Measurements from ENCODE around the gene GPLD1. TPM values are rescaled to one million over a fixed set of nuclear protein-coding genes. Genes with fewer than 3 reads are reported as not detected.

Gene GPLD1
- total and polyA plus RNA-seq, 9 of the 15 experiments (the other 6 are each of a cell fraction or from before 2014, with no cell fraction given), result 0.11 to 1.3 (median 0.82) TPM

DNA sequence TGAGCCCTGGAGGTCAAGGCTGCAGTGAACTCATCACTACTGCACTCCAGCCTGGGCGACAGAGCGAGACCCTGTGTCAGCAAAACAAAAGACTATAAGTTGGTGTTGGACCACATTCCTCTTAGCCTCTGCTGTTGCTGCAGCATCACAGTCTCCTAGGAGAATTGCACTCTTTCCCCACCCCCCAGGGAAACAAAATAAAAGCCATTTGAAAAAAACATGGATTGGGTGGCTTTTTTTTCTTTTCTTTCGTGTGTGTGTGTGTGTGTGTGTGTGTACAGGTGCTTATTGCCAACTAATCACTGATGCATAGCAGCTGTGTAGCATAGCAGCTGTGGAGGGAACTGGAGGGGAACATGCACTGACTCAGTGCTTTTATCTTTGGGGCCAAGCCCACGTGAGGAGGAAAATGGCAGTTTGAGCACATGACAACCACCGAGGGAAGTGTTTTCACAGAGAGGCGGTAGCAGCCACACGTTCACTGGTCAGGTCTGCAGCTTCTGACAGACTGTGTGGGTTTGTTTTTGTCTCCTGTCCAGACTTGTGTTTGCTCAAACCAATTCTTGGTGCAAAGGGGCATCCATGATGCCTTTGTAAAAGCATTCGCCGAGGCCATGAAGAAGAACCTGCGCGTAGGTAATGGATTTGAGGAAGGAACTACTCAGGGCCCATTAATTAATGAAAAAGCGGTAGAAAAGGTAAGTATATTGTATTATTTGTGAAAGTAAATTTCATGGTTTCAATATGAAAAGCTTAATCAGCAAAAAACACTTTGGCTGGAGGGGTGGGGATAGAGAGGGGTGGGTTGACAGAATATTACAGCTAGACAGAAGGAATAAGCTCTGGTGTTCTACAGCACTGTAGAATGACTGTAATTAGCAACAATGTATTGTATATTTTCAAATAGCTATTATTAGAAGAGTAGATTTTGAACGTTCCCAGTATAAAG is 33.1 kb upstream of the GPLD1 start (continued):
- TF ChIP-seq PHF8 (IDR thresholded peaks at IDR 0.05; ENCODE audit: borderline replicate concordance, low read length) (no peak), CCNT2 (IDR thresholded peaks at IDR 0.05; ENCODE audit: borderline replicate concordance, extremely low read depth, insufficient read length, low read depth, low read length) (no peak), SRSF9 (IDR thresholded peaks at IDR 0.05; ENCODE audit: borderline replicate concordance, low read depth, low read length) (no peak), ETV6 (IDR thresholded peaks at IDR 0.05; ENCODE audit: borderline replicate concordance in 1 of 2, low read depth in 2 of 2, low read length in 1 of 2) (no peak), ETV6 (CRISPR knock-in tag; IDR thresholded peaks at IDR 0.05; ENCODE audit: borderline replicate concordance) (no peak), PCBP2 (IDR thresholded peaks at IDR 0.05; ENCODE audit: low read depth, low read length, poor library complexity, severe bottlenecking) (no peak), MAFG (tag; conservative IDR thresholded peaks at IDR 0.05) (peak; percentile 86), SRF (CRISPR knock-in tag; IDR thresholded peaks at IDR 0.05) (no peak), NBN (IDR thresholded peaks at IDR 0.05; ENCODE audit: low read depth) (no peak), SMAD3 (CRISPR knock-in tag; conservative IDR thresholded peaks at IDR 0.05) (0 out of 2 replicates have a peak, but pooled peaks have one; percentile 40), ZSCAN29 (IDR thresholded peaks at IDR 0.05) (no peak)
- TF ChIP-seq, protein P1, sequence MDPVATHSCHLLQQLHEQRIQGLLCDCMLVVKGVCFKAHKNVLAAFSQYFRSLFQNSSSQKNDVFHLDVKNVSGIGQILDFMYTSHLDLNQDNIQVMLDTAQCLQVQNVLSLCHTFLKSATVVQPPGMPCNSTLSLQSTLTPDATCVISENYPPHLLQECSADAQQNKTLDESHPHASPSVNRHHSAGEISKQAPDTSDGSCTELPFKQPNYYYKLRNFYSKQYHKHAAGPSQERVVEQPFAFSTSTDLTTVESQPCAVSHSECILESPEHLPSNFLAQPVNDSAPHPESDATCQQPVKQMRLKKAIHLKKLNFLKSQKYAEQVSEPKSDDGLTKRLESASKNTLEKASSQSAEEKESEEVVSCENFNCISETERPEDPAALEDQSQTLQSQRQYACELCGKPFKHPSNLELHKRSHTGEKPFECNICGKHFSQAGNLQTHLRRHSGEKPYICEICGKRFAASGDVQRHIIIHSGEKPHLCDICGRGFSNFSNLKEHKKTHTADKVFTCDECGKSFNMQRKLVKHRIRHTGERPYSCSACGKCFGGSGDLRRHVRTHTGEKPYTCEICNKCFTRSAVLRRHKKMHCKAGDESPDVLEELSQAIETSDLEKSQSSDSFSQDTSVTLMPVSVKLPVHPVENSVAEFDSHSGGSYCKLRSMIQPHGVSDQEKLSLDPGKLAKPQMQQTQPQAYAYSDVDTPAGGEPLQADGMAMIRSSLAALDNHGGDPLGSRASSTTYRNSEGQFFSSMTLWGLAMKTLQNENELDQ (CRISPR knock-in tag; IDR thresholded peaks at IDR 0.05; ENCODE audit: borderline replicate concordance), result no peak
- TF ChIP-seq, protein P2, sequence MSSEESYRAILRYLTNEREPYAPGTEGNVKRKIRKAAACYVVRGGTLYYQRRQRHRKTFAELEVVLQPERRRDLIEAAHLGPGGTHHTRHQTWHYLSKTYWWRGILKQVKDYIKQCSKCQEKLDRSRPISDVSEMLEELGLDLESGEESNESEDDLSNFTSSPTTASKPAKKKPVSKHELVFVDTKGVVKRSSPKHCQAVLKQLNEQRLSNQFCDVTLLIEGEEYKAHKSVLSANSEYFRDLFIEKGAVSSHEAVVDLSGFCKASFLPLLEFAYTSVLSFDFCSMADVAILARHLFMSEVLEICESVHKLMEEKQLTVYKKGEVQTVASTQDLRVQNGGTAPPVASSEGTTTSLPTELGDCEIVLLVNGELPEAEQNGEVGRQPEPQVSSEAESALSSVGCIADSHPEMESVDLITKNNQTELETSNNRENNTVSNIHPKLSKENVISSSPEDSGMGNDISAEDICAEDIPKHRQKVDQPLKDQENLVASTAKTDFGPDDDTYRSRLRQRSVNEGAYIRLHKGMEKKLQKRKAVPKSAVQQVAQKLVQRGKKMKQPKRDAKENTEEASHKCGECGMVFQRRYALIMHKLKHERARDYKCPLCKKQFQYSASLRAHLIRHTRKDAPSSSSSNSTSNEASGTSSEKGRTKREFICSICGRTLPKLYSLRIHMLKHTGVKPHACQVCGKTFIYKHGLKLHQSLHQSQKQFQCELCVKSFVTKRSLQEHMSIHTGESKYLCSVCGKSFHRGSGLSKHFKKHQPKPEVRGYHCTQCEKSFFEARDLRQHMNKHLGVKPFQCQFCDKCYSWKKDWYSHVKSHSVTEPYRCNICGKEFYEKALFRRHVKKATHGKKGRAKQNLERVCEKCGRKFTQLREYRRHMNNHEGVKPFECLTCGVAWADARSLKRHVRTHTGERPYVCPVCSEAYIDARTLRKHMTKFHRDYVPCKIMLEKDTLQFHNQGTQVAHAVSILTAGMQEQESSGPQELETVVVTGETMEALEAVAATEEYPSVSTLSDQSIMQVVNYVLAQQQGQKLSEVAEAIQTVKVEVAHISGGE (CRISPR knock-in tag; IDR thresholded peaks at IDR 0.05), result 0 out of 6 replicates have a peak, but pooled peaks of 1 of the 3 experiments have one; percentile 39
- TF ChIP-seq, protein P3, sequence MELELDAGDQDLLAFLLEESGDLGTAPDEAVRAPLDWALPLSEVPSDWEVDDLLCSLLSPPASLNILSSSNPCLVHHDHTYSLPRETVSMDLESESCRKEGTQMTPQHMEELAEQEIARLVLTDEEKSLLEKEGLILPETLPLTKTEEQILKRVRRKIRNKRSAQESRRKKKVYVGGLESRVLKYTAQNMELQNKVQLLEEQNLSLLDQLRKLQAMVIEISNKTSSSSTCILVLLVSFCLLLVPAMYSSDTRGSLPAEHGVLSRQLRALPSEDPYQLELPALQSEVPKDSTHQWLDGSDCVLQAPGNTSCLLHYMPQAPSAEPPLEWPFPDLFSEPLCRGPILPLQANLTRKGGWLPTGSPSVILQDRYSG (tag; conservative IDR thresholded peaks at IDR 0.05; ENCODE audit: low read depth), result peak; percentile 86; the same call in 1 of the 2 replicates
- TF ChIP-seq, protein P4, sequence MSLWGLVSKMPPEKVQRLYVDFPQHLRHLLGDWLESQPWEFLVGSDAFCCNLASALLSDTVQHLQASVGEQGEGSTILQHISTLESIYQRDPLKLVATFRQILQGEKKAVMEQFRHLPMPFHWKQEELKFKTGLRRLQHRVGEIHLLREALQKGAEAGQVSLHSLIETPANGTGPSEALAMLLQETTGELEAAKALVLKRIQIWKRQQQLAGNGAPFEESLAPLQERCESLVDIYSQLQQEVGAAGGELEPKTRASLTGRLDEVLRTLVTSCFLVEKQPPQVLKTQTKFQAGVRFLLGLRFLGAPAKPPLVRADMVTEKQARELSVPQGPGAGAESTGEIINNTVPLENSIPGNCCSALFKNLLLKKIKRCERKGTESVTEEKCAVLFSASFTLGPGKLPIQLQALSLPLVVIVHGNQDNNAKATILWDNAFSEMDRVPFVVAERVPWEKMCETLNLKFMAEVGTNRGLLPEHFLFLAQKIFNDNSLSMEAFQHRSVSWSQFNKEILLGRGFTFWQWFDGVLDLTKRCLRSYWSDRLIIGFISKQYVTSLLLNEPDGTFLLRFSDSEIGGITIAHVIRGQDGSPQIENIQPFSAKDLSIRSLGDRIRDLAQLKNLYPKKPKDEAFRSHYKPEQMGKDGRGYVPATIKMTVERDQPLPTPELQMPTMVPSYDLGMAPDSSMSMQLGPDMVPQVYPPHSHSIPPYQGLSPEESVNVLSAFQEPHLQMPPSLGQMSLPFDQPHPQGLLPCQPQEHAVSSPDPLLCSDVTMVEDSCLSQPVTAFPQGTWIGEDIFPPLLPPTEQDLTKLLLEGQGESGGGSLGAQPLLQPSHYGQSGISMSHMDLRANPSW (CRISPR knock-in tag; IDR thresholded peaks at IDR 0.05), result no peak
